ENCODE results near the gene CRYGD.
A peak's percentile ranks its signal among the peaks of the same experiment; 100 is the strongest.

The CRYGD gene

GRCh38 chr2:208077276-208077675, 47.0 kb downstream of the CRYGD start:
- DNase-seq, result no peak

GRCh38 chr2:208074610-208075356, 49.5 kb downstream of the CRYGD start:
- DNase-seq, result no peak

- peak; percentile 83 for DNase-seq
Observed at GRCh38 chr2:208072250-208072892, 52.0 kb downstream of the CRYGD start.

Data from retina (tissue), 1 donor.